Keratinocyte (primary cell): ENCODE data around the gene NCR2. TPM values are rescaled to one million over a fixed set of nuclear protein-coding genes. Genes with fewer than 3 reads are reported as not detected.
"Not testable (repeated sequence)": the region's sequence is repeated elsewhere in the genome, so short reads cannot be mapped to it uniquely, and the experiment has no call there.

Experiments used
- DNase-seq: peaks from one replicate; pipeline ENCODE4 v3.0.0-alpha.2; 2011; ENCODE audit warnings: low read depth, missing footprints, low spot score
- FAIRE-seq: peaks from 2 replicates; lab custom pipeline; 2011; peaks lifted over from hg19 to GRCh38; lab: Jason Lieb, UNC
- H2AFZ ChIP-seq: 2 replicates; pipeline ENCODE4 v1.6.0; 2012; ENCODE audit warnings: low read length, control low read depth, inconsistent platforms; ENCODE audit not compliant: control insufficient read depth
- H3K27ac ChIP-seq: 2 replicates; pipeline ENCODE4 v1.5.1; 2011; ENCODE audit warnings: low read length; ENCODE audit not compliant: control insufficient read depth, insufficient read depth
- H3K27me3 ChIP-seq: 3 replicates; pipeline ENCODE4 v1.6.0; 2011; ENCODE audit warnings: low read length; ENCODE audit not compliant: control insufficient read depth, insufficient read depth; ENCODE audit errors: extremely low read depth
- H3K36me3 ChIP-seq, 2 experiments: 2 replicates in 1 of 2; 3 replicates in 1 of 2; pipeline ENCODE4 v1.5.1; 2011; ENCODE audit warnings: low read length in 2 of 2, mild to moderate bottlenecking in 1 of 2; ENCODE audit not compliant: control insufficient read depth in 2 of 2, insufficient read depth in 2 of 2; ENCODE audit errors: extremely low read depth in 1 of 2
- H3K4me1 ChIP-seq: 3 replicates; pipeline ENCODE4 v1.5.1; 2011; ENCODE audit warnings: low read length; ENCODE audit not compliant: control insufficient read depth, insufficient read depth; ENCODE audit errors: extremely low read depth
- H3K4me2 ChIP-seq: 3 replicates; pipeline ENCODE4 v1.6.0; 2011; ENCODE audit warnings: low read depth, low read length; ENCODE audit not compliant: control insufficient read depth, insufficient read depth; ENCODE audit errors: extremely low read depth
- H3K4me3 ChIP-seq, 3 experiments: fragments of 200-600 bp in 1 of 3; sonication (generic) in 1 of 3; 2 replicates in 2 of 3; 3 replicates in 1 of 3; pipeline ENCODE4 v1.5.1; 2011 to 2016; ENCODE audit warnings: low read length in 3 of 3, mild to moderate bottlenecking in 3 of 3, control low read depth in 2 of 3, inconsistent platforms in 1 of 3, low read depth in 1 of 3, mixed read lengths in 1 of 3, mixed run types in 1 of 3, moderate library complexity in 1 of 3; ENCODE audit not compliant: control insufficient read depth in 2 of 3, insufficient read depth in 2 of 3; ENCODE audit errors: extremely low read depth in 1 of 3
- H3K79me2 ChIP-seq: 2 replicates; pipeline ENCODE4 v1.6.0; 2012; ENCODE audit warnings: low read length; ENCODE audit not compliant: control insufficient read depth, insufficient read depth
- H3K9ac ChIP-seq: 3 replicates; pipeline ENCODE4 v1.6.0; 2011; ENCODE audit warnings: low read length; ENCODE audit not compliant: control insufficient read depth, insufficient read depth; ENCODE audit errors: extremely low read depth
- H3K9me1 ChIP-seq: 3 replicates; pipeline ENCODE4 v1.6.0; 2011; ENCODE audit warnings: low read length; ENCODE audit not compliant: control insufficient read depth, insufficient read depth; ENCODE audit errors: extremely low read depth
- H3K9me3 ChIP-seq: 2 replicates; pipeline ENCODE4 v1.5.1; 2012; ENCODE audit warnings: low read depth, low read length; ENCODE audit not compliant: control insufficient read depth
- H4K20me1 ChIP-seq: 3 replicates; pipeline ENCODE4 v1.6.0; 2011; ENCODE audit warnings: low read length; ENCODE audit not compliant: control insufficient read depth, insufficient read depth; ENCODE audit errors: extremely low read depth
- CTCF ChIP-seq, 3 experiments: IDR thresholded peaks in 1 of 3; conservative IDR thresholded peaks in 1 of 3; optimal IDR thresholded peaks in 1 of 3; 2 replicates in 2 of 3; 3 replicates in 1 of 3; pipeline versions ENCODE3 to v1.5.1; 2011; ENCODE audit warnings: low read length in 3 of 3, mild to moderate bottlenecking in 3 of 3, moderate library complexity in 2 of 3, control low read depth in 1 of 3, inconsistent platforms in 1 of 3; ENCODE audit not compliant: insufficient read depth in 2 of 3; ENCODE audit errors: extremely low read depth in 1 of 3
- EZH2 ChIP-seq: IDR thresholded peaks from one replicate; pipeline ENCODE4 v1.6.1; 2012; ENCODE audit warnings: inconsistent platforms, mild to moderate bottlenecking, low read length, moderate library complexity
- dilution Hi-C: fragments of 300-500 bp; cut with MboI; formaldehyde crosslinking; loops from one replicate; pipeline ENCODE4 v1.7.0; 2020; ENCODE audit warnings: low sequenced_read_pairs; ENCODE audit not compliant: extremely low pct_ligation_motif_present
- polyA plus RNA-seq, 5 experiments: library from polyadenylated mRNA; depleted of rRNA in 3 of 5; stranded (reverse) in 3 of 5; stranded (forward) in 1 of 5; unstranded in 1 of 5; fragments of >200 nt; gene quantifications; 1 replicate in 1 of 5; 2 replicates in 3 of 5; 3 replicates in 1 of 5; pipeline versions ENCODE4 v1.2.1 to v1.2.3, GENCODE V29; 2011 to 2012; ENCODE audit warnings: missing spikeins in 2 of 5, low read depth in 1 of 5, low replicate concordance in 1 of 5

Gene NCR2
- polyA plus RNA-seq, 1 donor (not counting 4 experiments of a cell fraction or from before 2014, with no cell fraction given), result not detected

DNA sequence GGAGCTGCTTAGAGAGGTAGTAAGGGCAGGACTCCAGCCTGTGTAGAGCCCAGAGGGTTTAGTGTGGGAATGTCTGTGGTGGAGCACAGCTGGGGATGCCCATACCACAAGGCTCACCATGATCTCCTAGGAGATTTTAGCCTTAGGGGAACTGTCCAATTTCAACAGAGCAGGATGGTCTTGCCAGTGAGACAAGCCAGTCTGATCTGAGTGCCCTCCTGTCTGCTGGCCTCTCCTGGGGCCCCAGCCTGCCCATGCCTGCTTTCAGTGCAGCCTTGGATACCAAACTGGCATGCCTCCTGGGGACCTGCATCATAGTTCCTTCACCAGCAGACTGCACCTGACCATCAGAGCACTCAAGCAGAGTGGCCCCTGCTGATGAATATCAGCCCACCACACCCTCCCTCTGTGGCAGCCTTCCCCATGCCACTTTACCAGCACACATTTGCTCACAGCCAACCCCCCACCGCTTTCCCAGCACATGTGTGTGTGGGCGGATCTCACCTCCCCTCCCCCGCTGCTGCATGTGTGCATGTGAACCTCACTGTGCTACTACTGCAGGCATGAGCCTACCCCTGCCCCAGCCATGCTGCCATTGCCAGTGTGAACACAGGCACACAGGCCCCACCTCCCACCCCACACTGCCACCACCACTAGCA, 41.1 kb upstream of the NCR2 start:
- dilution Hi-C loops, result no loop called here
- no peak overlapping the region for H3K4me2 ChIP-seq
- no peak overlapping the region for H3K4me3 ChIP-seq
- no peaks in the 10 kb centered on the region for H3K79me2 ChIP-seq
- no peaks in the 10 kb centered on the region for H3K9me1 ChIP-seq
- H3K27ac ChIP-seq, result no peak overlapping the region
- H3K27me3 ChIP-seq, result peaks cover 5% of the 10 kb centered on the region
- H3K36me3 ChIP-seq, result no peaks in the 10 kb centered on the region
- DNase-seq (no peak), FAIRE-seq (no peak)
- no peaks in the 10 kb centered on the region for H4K20me1 ChIP-seq
- no peaks in the 10 kb centered on the region for H3K4me1 ChIP-seq
- H3K9ac ChIP-seq, result no peak overlapping the region
- no peak for TF ChIP-seq EZH2
- TF ChIP-seq CTCF (optimal IDR thresholded peaks at IDR 0.05 in 1 of 3, IDR thresholded peaks at IDR 0.05 in 1 of 3, conservative IDR thresholded peaks at IDR 0.05 in 1 of 3; ENCODE audit: extremely low read depth in 1 of 3, insufficient read depth in 2 of 3, low read length in 3 of 3), result no peak
- no peaks in the 10 kb centered on the region for H3K9me3 ChIP-seq
- H2AFZ ChIP-seq, result no peak overlapping the region

- H3K4me2 ChIP-seq, H3K9me3 ChIP-seq, H3K36me3 ChIP-seq, dilution Hi-C loops, H3K79me2 ChIP-seq, H2AFZ ChIP-seq, H4K20me1 ChIP-seq, DNase-seq, H3K9me1 ChIP-seq, H3K4me3 ChIP-seq, H3K9ac ChIP-seq, H3K27ac ChIP-seq, H3K27me3 ChIP-seq, H3K4me1 ChIP-seq, FAIRE-seq: not testable (repeated sequence)
These were observed 38.2 kb upstream of the NCR2 start for GRCh38 chr6:41297248-41297647.
